ENCODE results near the gene FAM180B. TPM values are rescaled to one million over a fixed set of nuclear protein-coding genes. Genes with fewer than 3 reads are reported as not detected.

FAM180B gene
- total RNA-seq, 4 donors from 2014 or later, result not detected

GRCh38 chr11:47616726-47617416 lies 30.4 kb downstream of the FAM180B start:
- ATAC-seq (peak in 1 of 2 donors; percentile 72), DNase-seq (peak in 1 of 2 donors; percentile 39)
- H3K4me3 ChIP-seq, result no peak overlapping the region
- intact Hi-C loops (cut with DNase I; ENCODE audit: low total_unique reads) (no loop called here), in situ Hi-C loops (cut with MboI; ENCODE audit: low sequenced_read_pairs in 4 of 4) (no loop called here)
- peak; percentile 13 to 47 (median 23) for TF ChIP-seq CTCF (IDR thresholded peaks at IDR 0.05 in 4 of 5, conservative IDR thresholded peaks at IDR 0.05 in 1 of 5)
- no peak for TF ChIP-seq POLR2A (IDR thresholded peaks at IDR 0.05)
- H3K9me3 ChIP-seq, result no peaks in the 10 kb centered on the region
- no peaks in the 10 kb centered on the region for H3K4me1 ChIP-seq
- no peaks in the 10 kb centered on the region for H3K27me3 ChIP-seq
- no peak overlapping the region for H3K27ac ChIP-seq
- H3K36me3 ChIP-seq, result peaks cover 0 to 48% of the 10 kb centered on the region in 2 donors

- DNase-seq, result no peak
- no peaks in the 10 kb centered on the region for H3K27me3 ChIP-seq
- no peaks in the 10 kb centered on the region for H3K9me3 ChIP-seq
- H3K4me3 ChIP-seq, result no peak overlapping the region
- intact Hi-C loops (cut with DNase I; ENCODE audit: low total_unique reads), result no loop called here
- H3K36me3 ChIP-seq, result peaks cover 0 to 53% of the 10 kb centered on the region in 2 donors
- TF ChIP-seq CTCF (IDR thresholded peaks at IDR 0.05 in 4 of 5, conservative IDR thresholded peaks at IDR 0.05 in 1 of 5) (peak in 1 of 5 experiments; percentile 2), POLR2A (IDR thresholded peaks at IDR 0.05) (no peak)
- H3K27ac ChIP-seq, result no peak overlapping the region
- no peak for ATAC-seq
- in situ Hi-C loops (cut with MboI; ENCODE audit: low sequenced_read_pairs in 4 of 4), result no loop called here
- H3K4me1 ChIP-seq, result no peaks in the 10 kb centered on the region
Observed at GRCh38 chr11:47617417-47617809, 30.9 kb downstream of the FAM180B start.

GRCh38 chr11:47620836-47621378 lies 34.4 kb downstream of the FAM180B start:
- no peak overlapping the region for H3K4me3 ChIP-seq
- no peaks in the 10 kb centered on the region for H3K4me1 ChIP-seq
- TF ChIP-seq CTCF (IDR thresholded peaks at IDR 0.05 in 4 of 5, conservative IDR thresholded peaks at IDR 0.05 in 1 of 5), result no peak
- no peak for TF ChIP-seq POLR2A (IDR thresholded peaks at IDR 0.05)
- no peak for ATAC-seq
- no peak overlapping the region for H3K27ac ChIP-seq
- H3K36me3 ChIP-seq, result peaks cover 0 to 84% of the 10 kb centered on the region in 2 donors
- no peaks in the 10 kb centered on the region for H3K9me3 ChIP-seq
- in situ Hi-C loops (cut with MboI; ENCODE audit: low sequenced_read_pairs in 4 of 4) (no loop called here), intact Hi-C loops (cut with DNase I; ENCODE audit: low total_unique reads) (no loop called here)
- DNase-seq, result no peak
- no peaks in the 10 kb centered on the region for H3K27me3 ChIP-seq

- no peaks in the 10 kb centered on the region for H3K4me1 ChIP-seq
- no peak overlapping the region for H3K27ac ChIP-seq
- H3K9me3 ChIP-seq, result no peaks in the 10 kb centered on the region
- H3K36me3 ChIP-seq, result peaks cover 0 to 95% of the 10 kb centered on the region in 2 donors
- intact Hi-C loops (cut with DNase I; ENCODE audit: low total_unique reads), result no loop called here
- ATAC-seq (no peak), DNase-seq (no peak)
- no peaks in the 10 kb centered on the region for H3K27me3 ChIP-seq
- TF ChIP-seq POLR2A (IDR thresholded peaks at IDR 0.05) (no peak), CTCF (IDR thresholded peaks at IDR 0.05 in 4 of 5, conservative IDR thresholded peaks at IDR 0.05 in 1 of 5) (no peak)
- in situ Hi-C loops (cut with MboI; ENCODE audit: low sequenced_read_pairs in 4 of 4), result loop anchor here in 2 of 4 donors (5.0 to 25.0 kb wide), 3 partner anchors 49 to 211 kb away; partner anchors contain the start of genes FNBP4 (in 1 of the 2), KBTBD4 (in 1 of the 2), NDUFS3 (in 1 of the 2) and NUP160 (in 1 of the 2)
- H3K4me3 ChIP-seq, result no peak overlapping the region
Observed at GRCh38 chr11:47626234-47626633, 39.8 kb downstream of the FAM180B start.
